ENCODE data around the gene TNFSF13B. TPM values are rescaled to one million over a fixed set of nuclear protein-coding genes. Genes with fewer than 3 reads are reported as not detected.
A peak's percentile ranks its signal among the peaks of the same experiment; 100 is the strongest.
"Not testable (repeated sequence)": the region's sequence is repeated elsewhere in the genome, so short reads cannot be mapped to it uniquely, and the experiment has no call there.

The TNFSF13B gene, protein sequence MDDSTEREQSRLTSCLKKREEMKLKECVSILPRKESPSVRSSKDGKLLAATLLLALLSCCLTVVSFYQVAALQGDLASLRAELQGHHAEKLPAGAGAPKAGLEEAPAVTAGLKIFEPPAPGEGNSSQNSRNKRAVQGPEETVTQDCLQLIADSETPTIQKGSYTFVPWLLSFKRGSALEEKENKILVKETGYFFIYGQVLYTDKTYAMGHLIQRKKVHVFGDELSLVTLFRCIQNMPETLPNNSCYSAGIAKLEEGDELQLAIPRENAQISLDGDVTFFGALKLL
- 0.34 and 0.70 TPM in 2 replicates for total RNA-seq

DNA sequence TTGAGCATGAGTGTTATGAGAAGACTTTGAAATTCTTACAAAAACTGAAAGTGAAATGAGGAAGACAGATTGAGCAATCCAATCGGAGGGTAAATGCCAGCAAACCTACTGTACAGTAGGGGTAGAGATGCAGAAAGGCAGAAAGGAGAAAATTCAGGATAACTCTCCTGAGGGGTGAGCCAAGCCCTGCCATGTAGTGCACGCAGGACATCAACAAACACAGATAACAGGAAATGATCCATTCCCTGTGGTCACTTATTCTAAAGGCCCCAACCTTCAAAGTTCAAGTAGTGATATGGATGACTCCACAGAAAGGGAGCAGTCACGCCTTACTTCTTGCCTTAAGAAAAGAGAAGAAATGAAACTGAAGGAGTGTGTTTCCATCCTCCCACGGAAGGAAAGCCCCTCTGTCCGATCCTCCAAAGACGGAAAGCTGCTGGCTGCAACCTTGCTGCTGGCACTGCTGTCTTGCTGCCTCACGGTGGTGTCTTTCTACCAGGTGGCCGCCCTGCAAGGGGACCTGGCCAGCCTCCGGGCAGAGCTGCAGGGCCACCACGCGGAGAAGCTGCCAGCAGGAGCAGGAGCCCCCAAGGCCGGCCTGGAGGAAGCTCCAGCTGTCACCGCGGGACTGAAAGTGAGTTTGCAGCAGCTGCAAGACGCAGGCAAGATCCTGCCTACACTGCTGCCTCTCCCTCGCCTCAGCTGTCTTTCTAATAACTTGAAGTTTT is at the start of gene TNFSF13B:
TSS of gene TNFSF13B (plus strand) at position 118 of the 728 bp plus-strand sequence. CDS start at position 296, 178 bp downstream.
- no peak for DNase-seq

DNA sequence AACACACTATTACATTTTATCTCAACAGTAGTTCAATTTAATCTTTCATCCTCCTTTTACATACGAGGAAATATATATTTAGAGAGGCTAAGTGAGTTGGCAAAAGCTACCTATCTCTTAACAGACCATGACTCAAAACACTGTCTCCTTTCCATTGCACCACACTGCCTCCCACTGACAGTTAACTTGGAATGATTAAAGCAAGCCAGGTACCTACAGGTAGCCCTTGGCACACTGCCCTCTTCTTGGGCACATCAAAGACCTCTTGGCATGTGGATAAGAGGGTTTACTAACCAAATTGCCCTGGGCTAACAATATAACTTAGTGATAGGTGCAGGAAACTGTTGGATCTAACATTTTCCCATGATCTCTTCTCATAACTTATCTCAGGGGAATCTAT is 49.5 kb upstream of the TNFSF13B start:
- DNase-seq: no peak

DNA sequence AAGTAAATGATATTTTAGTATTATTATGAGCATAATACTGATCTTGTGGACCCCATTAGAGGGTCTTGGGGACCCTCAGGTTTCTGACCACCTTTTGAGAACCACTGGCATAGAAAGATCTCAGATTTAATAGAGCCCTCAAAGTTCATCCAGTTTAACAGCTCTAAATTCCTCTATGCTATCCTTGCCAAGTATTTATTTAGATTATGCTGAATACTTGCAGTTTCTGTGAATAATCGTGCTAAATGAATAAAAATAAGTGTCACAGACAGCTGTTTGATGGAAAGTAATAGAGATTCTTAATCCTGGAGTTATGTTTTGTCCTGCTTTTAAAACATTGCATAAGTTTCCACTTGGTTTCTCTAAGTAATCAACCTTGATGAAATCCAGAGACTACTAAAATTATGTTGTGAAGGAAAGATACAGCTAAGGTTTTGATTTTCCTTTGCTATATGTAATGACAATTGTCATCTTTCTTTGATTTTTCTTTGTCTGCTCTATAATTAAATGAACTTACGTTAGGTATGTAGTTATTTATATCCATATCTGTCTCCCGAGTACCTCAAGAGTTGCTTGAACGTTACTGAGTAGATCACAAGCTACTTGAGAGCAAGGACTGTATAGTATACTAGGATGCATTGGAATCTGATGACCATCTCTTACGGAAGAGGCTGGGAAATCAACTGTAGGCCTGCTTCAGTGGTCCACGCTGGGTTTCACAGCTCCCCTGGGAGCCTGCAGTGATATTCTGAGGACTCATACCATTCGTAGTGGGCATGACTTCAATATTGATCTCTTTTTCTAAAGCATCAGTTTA is 45.6 kb upstream of the TNFSF13B start:
- DNase-seq: no peak

DNA sequence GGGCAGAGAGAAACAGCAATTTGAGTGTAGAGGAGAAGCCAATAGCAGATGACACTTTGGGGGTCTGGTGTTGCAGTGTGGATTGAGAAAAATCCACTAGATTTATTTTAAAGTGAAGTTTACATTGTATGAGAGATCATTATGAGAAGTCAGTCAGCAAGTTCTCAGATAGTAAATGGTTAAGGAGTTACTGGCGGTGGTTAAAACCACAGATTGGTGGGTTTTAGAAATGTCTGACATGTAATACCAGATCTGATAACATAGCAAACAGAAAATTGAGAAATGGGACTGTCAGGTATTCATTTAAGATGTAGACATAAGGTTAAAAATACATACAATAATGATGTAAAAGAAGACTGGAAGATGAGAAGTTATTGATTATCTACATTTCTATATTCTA is 44.1 kb upstream of the TNFSF13B start:
- DNase-seq: no peak

DNA sequence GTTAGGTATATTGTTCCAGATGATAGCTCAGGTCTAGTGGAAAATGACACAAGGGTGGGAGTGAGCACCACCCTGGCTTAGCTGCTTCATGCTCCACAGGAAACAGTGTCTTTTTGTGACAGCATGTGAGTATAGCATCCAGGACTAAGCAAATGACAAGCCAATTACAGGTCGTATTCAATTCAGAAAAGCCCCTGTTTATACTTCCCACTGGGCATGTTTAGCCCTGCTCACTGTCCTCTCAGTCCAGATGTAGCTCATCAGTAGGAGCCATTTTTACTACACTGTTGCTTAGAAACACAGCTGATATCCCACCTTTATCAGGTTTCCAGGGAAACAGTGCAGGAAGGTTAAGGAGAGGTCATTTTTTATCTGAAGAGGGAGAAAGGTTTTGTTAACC is 43.3 kb upstream of the TNFSF13B start:
- no peak for DNase-seq

DNA sequence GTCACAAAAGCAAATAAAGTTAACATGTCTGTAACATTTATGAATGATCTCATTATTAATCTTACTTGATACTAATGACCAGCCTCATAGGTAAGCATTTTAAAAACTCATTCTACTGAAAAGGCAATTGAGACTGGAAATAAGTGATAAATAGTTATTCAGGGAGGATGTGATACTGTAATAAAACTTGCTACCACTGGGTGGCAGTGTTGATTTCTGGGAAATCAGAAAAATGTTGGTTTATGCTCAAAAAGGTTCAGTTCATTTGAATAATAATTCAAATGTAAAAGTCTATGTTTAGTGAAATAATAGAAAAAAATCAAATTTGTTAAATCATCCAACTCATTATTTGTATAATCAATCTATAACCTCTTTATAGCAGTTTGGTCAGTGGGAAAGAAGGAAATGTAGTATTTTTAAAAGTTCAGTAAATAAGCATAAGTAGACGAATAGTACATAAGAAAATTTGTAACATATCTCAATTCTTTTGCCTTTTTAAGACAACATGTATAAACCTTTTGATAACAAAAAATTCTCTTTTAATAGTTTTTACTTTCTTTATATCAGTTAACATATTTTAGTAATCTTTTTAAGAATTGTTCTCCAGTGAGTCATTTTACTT is 41.8 kb upstream of the TNFSF13B start:
- DNase-seq: peak; percentile 71

DNA sequence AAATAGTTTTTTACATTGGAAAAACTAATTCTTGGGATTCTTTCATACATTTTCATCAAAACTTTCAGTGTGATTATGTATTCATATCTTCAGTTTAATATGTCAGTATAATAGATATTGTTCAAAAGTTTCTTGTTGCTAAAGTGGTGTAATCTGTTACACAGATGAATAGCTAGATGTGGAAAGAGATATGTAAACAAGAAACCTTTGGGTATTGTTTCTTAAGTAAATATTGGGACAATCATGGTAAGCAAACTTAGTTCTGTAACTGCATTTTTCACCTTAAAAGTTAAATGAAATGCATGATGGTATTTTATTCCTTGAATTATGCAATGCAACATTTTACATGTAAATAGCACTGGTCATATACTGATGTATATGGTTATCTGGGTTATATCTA is 39.1 kb upstream of the TNFSF13B start:
- no peak for DNase-seq

DNA sequence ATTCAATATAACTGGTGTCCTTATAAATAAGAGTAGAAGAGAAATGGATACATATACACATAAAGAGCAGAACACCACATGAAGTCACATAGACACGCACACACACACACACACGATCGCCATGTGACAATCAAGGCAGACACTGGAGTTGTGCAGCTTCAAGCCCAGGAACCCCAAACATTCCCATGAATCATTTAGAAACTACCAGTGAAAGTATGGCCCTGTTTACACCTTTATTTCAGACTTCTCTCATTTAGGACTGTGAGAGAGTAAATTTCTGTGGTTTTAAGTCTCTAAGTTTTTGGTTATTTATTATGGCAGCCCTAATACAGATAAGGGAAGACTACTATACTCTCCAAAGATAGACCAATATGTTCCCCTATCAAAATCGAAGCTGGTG is 20.4 kb upstream of the TNFSF13B start:
- DNase-seq: no peak

DNA sequence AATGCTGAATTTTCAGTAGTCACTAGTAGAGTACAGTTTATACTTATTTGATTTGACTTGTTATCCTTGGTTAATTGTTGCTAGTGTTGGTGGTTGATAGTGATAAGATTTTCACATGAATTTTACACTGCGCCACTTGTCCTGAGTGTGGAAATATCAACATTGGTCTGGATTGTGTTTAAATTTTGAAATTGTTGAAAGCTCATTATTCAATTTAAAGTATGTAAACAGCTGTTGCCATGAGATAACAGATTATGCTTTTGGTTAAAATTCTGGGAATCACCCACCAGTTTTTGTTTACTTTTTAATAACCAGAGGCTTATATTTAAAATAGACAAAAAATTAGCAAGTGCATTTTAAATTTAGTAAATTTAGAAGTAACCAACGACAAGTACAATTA is 12.3 kb upstream of the TNFSF13B start:
- no peak for DNase-seq

DNA sequence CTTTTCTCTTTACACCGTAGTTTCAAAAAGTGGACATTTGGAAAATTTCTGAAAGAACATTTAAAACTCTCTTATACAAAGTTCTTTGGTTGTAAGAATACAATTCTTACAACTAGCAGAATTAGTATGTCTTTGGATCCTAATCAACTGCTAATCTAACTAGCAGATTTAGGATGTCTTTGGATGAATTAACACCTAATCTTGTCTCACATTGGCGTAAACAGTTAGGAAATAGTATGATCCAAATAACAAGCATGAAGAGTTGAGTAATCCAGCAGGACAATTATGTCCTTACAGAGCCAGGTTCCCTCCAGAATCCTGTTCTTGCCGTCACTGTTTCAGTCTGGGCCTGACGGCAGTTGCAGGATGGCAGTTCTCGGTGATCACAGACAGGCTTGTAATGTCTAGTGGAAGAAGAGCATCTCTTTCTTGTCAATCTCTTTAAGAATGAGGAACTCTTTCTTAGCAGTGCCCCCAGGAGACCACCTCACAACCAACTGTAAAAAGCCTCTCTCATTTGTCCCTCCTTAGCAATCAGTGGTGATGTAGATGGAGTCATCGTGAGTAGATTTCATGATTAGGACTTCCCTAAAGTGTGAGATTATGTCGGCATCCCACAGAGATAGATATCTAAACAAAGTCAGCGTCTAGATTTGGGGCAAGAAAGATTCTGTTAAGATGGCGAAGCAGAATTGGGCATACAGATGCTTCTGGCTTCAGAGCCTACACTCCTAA is 5.7 kb upstream of the TNFSF13B start:
- no peak for DNase-seq

DNA sequence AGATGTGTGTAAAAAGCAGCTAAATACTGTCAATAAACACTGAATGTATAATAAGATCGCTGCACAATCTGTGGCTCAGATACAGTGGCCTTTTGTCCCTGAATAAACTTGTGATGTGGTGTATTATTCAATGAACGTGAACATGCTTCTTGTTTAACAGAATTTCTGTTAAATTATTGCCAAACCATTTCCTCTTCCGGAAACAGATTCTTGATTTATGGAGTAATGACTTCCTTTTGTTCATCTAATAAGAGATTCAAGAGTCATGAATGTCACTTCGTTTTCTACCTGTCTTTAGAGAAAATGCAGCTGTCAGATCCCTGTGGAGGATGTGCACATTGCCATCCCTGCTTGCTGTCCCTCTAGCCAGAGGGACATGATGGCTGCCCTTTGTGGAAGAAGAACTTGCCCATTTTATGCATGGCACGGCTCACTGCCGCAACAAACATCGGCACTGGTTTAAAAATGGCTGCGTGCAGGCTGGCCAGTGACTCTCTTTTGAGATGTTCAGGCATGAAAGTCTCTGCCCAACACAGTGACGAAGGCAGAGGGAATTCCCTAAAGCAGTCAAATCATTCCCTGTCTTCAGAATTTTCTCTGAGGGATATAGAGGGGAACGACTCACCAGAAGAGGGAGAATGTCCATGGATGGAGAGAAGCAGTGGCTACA is 3.1 kb upstream of the TNFSF13B start:
- peak; percentile 9 for DNase-seq

DNA sequence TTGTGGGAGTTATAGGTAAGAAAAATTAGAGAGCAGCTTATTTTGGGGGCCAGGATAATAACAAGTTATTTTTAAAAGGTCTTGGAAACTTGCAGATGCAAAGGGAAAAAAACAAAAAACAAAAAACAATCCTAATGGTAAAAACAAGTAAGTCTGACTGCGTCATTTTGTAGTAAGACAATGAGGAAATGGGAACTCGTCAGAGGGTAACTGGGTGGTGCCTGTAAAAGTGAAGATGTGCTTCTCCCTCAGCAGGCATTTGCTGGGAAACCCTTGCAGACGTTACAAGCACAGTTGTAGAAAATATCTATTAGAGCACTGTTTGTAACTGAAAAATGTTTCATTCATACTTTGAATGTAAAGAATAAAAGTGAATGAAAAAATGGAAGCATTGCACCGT is 2.2 kb upstream of the TNFSF13B start:
- DNase-seq: no peak

DNA sequence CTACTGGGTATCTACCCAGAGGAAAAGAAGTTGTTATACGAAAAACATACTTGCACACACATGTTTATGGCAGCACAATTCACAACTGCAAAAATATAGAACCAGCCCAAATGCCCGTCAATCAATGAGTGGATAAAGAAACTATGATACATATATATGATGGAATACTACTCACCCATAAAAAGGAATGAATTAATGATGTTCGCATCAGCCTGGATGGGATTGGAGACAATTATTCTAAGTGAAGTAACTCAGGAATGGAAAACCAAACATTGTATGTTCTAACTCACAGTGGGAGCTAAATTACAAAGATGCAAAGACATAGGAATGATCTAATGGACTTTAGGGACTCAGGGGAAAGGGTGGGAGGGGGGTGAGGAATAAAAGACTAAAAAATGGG is 1.7 kb upstream of the TNFSF13B start:
- DNase-seq: not testable (repeated sequence)

DNA sequence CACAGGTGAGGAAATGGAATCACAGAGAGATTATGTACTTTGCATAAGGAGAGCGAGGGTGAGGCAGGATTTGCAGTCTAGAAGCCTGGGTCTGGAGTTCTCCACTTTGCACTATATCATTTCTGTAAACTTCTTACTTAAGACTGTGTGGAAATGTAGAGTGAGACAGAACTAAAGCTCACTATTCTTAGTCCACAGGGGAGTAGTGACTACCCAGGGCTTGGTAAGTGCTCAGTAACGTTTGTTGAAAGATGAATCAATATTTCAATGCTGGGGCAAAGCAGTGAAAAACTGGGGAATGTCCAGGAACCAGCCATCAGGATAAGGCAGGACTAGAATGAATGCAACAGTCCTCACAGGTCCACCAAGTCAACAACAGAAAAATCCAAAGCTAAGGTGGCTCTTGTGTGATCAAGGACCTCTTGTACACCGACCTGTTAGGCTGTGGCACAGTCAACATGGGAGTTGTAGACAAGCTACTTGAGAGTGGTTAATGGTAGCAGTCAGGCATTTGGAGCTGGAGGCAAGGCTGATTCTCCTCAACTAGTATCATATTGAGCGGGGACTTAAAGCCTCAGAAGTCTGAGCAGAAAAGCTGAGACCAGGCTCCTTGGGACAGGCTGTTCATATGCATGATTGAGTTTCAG is 929 bp upstream of the TNFSF13B start:
- no peak for DNase-seq

DNA sequence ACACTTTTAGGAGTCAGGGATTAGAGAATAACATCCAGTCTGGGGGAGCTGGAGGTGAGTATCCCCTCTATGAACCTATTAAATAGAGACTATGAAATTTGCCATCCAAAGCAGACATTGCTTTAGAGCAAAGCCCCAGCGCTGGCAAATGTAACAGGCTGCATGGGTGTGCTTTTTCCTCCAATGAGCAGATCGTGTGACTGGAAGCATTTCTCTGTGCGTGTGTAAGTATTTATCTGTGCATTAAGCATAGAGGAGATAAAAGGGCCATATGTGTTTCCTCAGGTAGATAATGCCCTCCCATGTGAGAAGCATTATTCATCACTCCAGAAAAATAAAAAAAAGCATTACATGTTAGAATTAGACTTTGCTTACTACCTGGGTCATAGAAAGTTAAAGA is 924 bp downstream of the TNFSF13B start:
- no peak for DNase-seq

DNA sequence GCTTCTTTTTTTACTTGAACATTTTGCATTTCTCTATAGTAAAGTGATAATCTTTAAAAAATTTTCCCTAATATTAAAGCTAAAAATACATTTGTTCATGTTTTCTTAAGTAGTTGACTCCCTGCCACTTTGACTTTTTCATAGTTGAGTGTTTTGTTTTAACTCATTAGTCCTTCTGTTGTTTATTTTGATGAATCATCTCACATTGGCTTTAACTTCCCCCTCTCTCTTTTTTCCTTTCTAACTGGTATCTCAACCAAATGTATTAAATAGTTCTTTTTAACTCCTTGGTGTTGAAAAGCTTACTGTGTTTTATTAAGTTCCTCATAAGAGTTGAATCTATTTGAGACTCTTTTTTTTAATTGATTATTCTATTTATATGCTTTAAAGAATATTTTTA is 2.8 kb downstream of the TNFSF13B start:
- no peak for DNase-seq

DNA sequence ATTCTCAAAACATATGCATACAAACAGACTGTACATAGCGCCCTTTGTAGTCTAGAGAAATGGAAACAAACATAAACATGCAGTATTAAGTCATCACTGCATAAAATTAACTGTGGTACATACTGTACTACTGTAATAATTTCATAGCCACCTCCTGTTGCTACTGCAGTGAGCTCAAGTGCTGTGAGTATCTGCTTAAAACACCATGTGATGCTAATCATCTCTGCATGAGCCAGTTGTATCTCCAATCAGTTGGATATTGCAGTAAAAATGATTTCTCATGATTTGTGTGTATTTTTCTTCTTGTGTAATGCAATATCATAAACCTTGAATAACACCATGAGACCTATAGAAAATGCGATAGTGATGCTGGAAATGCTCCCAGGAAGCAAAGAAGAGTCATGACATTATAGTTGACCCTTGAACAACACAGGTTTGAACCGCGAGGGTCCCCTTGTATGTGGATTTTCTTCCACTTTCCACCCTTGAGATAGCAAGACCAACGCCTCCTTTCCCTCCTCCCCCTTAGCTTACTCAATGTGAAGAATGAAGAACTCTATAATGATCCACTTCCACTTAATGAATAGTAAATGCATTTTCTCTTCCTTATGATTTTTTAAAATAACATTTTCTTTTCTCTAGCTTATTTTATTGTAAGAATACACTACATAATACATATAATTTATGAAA is 4.1 kb downstream of the TNFSF13B start:
- no peak for DNase-seq

DNA sequence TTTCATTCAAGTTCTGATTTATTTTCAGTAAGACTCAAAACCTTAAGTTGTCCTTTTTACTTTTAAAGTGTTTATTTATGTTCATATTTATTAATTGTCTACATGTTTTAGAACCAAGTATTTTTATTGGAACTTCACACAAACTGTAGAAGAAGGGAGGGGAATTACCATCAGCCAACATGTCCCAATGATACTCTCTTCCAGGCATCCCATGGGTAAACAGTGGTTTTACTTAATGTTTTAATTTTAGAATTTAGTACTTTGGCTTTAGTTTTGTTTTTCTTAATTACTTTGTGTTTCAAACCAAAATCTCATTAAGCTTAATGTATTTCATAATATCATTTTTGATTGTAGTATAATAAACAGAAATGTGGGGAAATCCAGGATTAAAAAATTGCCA is 5.2 kb downstream of the TNFSF13B start:
- no peak for DNase-seq

DNA sequence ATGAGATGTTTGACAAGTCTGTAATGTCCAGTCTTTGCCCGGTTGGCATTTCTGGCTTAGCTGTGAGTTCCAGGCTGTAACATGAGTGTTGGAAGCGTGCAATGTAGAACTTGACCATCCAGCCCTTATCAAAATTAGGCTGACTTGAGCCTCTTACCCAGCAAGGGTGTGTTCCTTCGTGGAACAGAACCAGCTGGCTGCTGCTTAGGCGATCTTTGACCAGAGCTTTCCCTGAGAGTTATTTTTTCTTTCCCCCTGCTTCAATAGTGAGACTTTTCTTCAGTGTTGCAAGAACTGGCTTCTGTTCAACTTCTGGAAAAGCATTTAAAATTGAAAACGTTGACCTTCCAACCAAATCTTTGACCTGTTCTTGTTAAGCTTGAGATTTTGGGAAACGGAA is 6.5 kb downstream of the TNFSF13B start:
- no peak for DNase-seq

DNA sequence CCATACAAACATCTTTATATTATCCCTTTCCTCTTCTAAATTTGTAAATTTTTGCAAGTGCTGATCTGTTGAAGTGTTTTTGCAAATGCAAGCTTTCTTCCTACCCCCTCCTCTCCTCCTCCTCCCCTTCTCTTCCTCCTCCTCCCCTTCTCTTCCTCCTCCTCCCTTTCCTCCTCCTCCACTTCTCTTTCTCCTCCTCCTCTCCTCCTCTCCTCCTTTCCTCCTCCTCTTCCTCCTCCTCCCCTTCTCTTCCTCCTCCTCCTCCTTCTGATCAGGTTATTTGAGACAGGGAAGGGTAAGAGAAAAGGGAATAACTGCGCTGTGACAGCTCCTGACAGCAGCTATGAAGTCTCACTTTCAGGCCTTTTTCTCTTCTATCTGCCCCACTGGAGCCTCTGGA is 8.9 kb downstream of the TNFSF13B start:
- DNase-seq: no peak

DNA sequence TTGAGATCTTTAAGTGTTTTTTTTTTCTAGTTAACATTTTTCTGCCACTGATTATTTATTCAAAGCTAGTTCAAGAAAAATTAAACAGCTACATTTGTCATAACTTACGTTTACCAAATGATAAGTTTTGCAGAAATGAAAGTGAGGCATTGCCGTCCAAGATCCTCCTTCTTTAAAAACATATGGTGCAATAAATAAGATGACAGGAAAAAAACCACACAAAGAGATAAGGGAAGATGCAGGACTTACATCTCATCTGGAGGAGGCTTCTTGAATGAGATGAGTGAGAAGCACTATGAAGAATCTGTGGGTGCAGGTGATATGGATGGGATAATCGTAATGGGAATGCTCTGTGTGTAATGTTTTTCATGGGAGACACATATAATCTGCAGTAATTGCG is 12.4 kb downstream of the TNFSF13B start:
- DNase-seq: no peak
